Natural killer cell treated with Interleukin-12 subunit alpha and Interleukin-12 subunit beta and Interleukin-15 and Interleukin-18, amount 100 ng/mL, for 72 hours (primary cell): ENCODE results near the gene TNFSF13. TPM values are rescaled to one million over a fixed set of nuclear protein-coding genes. Genes with fewer than 3 reads are reported as not detected.

Experiments used
- ATAC-seq, 2 donors: fragments of 150-1000 bp; cut with Tn5 transposase in 1 of 2; sonication (Bioruptor Pico), chemical (Tn5 transposase) in 1 of 2; 2 replicates each; pipeline ENCODE4 v1.10.0; 2021
- DNase-seq: peaks from one replicate; pipeline ENCODE4 v3.0.0; 2022; ENCODE audit warnings: low spot score
- H3K27ac Mint-ChIP-seq, 2 donors: 1 replicate in 1 of 2; 2 replicates in 1 of 2; pipeline ENCODE4 v1.8.0; 2022; ENCODE audit warnings: mixed read lengths in 2 of 2, mild to moderate bottlenecking in 1 of 2, moderate library complexity in 1 of 2
- H3K27me3 Mint-ChIP-seq, 2 donors: 1 replicate in 1 of 2; 2 replicates in 1 of 2; pipeline ENCODE4 v1.8.0; 2022; ENCODE audit warnings: mixed read lengths in 2 of 2
- H3K36me3 Mint-ChIP-seq: one replicate; pipeline ENCODE4 v1.8.0; 2022; ENCODE audit warnings: mixed read lengths
- H3K4me1 Mint-ChIP-seq, 2 donors: 1 replicate in 1 of 2; 2 replicates in 1 of 2; pipeline ENCODE4 v1.8.0; 2022; ENCODE audit warnings: low read depth in 2 of 2, mixed read lengths in 2 of 2, mild to moderate bottlenecking in 1 of 2
- H3K4me3 Mint-ChIP-seq: one replicate; pipeline ENCODE4 v1.8.0; 2022; ENCODE audit warnings: mixed read lengths
- H3K9me3 Mint-ChIP-seq: 2 replicates; pipeline ENCODE4 v1.8.0; 2022; ENCODE audit warnings: mixed read lengths
- total RNA-seq, 2 donors: library from RNA; stranded (reverse); gene quantifications; one replicate each; pipeline ENCODE4 v1.2.3, GENCODE V29; 2022

Gene TNFSF13
- total RNA-seq, 2 donors from 2014 or later = 3.1 to 6.8 TPM

DNA sequence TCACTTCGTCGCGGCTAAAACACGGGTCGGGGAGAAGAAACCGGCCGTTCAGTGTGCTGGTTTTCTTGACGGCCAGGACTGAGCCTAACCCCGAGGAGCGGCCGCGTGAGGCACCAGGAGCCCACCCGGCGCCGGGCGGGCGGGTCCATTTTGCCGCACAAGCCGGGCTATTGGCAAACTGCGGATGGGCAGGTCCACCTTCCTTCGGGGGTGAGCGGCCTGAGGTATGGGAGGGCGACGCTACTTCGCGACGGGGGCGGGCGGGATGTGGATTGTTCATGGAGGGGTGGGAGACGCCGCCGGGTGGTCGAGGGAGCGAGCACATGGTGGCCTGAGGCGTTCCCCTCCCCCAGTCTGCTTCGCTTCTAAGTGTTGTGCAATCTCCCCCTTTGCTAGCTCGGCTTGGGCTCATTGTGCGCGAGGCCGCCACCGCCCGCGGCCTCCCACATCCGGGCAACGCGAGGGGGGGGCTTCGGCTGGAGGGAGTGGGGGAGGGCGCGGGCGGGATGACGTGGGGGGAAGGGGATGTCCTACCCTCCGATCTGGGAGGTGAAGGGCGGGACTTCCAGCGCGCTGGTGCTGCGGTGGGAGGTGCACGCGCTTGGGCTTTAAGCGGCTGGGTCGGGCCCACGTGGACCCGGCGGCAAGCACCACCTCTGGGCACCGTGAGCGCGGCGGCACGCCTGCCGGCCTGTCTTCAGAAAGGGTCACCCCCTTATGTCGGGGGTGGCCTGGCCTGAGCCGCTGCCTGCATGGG lies 15.0 kb downstream of the TNFSF13 start:
- Mint-ChIP-seq H3K36me3 (peaks cover 43% of the 10 kb centered on the region), H3K9me3 (no peaks in the 10 kb centered on the region), H3K4me1 (peaks cover 69% of the 10 kb centered on the region in 2 donors), H3K27me3 (no peaks in the 10 kb centered on the region), H3K27ac (peak overlapping the region; percentile 96 to 99), H3K4me3 (peak overlapping the region; percentile 90)
- DNase-seq (peak; percentile 94), ATAC-seq (peak; percentile 68 to 72)

DNA sequence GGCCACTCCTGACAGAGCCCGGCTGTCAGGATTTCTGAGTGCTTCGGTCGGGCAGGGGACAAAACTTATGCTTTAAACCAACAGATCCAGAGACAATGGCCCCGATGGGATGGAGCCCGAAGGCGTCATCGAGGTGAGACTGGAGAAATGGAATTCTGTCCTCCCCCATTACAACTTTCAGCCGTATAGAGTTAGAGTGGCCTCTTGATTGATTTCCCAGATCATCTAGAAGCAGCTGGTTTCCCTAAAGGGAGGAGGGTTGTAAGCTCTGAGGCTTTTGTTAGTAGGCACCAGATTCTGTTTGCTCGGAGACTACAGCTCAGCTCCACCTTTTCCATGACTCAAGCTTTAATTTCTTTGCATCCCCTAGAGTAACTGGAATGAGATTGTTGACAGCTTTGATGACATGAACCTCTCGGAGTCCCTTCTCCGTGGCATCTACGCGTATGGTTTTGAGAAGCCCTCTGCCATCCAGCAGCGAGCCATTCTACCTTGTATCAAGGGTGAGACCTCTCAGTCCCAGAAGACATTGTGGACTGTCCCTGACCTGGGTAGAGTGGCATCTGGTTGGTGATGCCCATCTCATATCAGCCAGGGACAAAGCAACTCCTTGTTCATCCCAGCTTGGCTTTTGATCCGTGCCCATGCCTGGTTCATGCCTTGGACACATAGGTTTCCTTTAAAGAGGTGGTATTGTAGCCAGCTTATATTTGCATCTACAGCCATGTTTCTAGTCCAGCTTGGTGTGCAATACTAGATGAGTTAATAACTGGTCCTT lies 15.8 kb downstream of the TNFSF13 start:
- H3K4me3 Mint-ChIP-seq = peak overlapping the region; percentile 90
- no peak for DNase-seq
- H3K9me3 Mint-ChIP-seq = no peaks in the 10 kb centered on the region
- peaks cover 47% of the 10 kb centered on the region for H3K36me3 Mint-ChIP-seq
- no peak for ATAC-seq
- H3K27ac Mint-ChIP-seq = peak overlapping the region; percentile 96 to 99
- no peaks in the 10 kb centered on the region for H3K27me3 Mint-ChIP-seq
- H3K4me1 Mint-ChIP-seq = peaks cover 75 to 78% of the 10 kb centered on the region in 2 donors

DNA sequence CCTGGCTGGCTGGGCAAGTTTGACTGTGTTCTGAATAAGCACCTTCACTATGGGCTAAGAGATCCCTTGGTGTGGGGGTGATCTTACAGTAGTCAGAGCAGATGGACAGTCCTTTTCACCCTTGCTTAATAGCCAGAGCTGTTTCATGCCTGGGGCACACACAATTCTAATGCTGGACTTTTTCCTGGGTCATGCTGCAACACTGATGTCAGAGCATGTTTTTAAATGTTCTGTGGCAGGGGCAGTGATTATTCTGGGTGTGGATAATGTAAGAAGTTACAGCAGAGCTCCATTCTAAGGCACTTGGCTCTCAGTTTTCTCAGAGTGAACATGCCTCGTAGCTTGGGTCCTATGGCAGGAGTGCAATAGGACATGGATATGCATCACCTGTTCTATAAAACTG lies 16.9 kb downstream of the TNFSF13 start:
- H3K36me3 Mint-ChIP-seq = peaks cover 55% of the 10 kb centered on the region
- ATAC-seq (no peak), DNase-seq (no peak)
- peak overlapping the region; percentile 96 to 99 for H3K27ac Mint-ChIP-seq
- H3K27me3 Mint-ChIP-seq = no peaks in the 10 kb centered on the region
- H3K4me3 Mint-ChIP-seq = peak overlapping the region; percentile 90
- no peaks in the 10 kb centered on the region for H3K9me3 Mint-ChIP-seq
- peaks cover 82 to 85% of the 10 kb centered on the region in 2 donors for H3K4me1 Mint-ChIP-seq

DNA sequence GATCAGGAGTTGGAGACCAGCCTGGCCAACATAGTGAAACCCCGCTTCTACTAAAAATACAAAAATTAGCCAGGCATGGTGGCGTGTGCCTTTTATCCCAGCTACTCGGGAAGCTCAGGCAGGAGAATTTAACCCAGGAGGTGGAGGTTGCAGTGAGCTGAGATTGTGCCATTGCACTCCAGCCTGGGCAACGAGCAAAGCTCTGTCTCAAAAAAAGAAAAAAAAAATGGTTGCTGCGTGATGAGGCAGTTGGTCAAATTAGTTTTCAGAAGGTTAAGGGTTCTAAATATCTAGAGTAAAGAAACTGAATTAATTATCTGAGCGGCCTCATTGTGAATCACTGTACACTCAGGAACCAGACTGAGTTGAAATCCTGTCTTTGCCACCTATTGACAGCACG lies 17.4 kb downstream of the TNFSF13 start:
- Mint-ChIP-seq H3K27ac (peak overlapping the region; percentile 96 to 99), H3K9me3 (no peaks in the 10 kb centered on the region), H3K4me3 (peak overlapping the region; percentile 90), H3K4me1 (peaks cover 84 to 85% of the 10 kb centered on the region in 2 donors), H3K36me3 (peaks cover 51% of the 10 kb centered on the region), H3K27me3 (no peaks in the 10 kb centered on the region)
- no peak for DNase-seq
- no peak for ATAC-seq

DNA sequence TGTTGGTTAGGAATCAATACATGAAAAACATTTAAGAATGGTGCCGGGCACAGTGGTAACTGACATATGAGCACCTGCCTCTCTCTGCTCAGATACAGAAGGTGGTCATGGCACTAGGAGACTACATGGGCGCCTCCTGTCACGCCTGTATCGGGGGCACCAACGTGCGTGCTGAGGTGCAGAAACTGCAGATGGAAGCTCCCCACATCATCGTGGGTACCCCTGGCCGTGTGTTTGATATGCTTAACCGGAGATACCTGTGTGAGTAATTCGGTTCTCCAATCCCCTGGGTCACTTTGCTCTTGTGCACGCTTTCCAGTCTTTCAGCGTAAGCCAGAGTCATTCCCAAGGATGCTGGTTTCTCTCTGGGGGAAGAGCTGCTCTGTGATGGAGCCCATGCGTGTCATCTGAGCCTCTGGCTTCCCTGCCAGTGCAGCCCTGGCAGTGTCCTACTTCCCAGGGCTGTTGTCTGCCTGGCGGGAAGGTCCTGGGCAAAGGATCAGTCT lies 17.9 kb downstream of the TNFSF13 start:
- H3K27me3 Mint-ChIP-seq = no peaks in the 10 kb centered on the region
- H3K27ac Mint-ChIP-seq = peak overlapping the region; percentile 96 to 99
- peaks cover 48% of the 10 kb centered on the region for H3K36me3 Mint-ChIP-seq
- ATAC-seq = no peak
- H3K4me3 Mint-ChIP-seq = peak overlapping the region; percentile 90
- DNase-seq = no peak
- peaks cover 82 to 85% of the 10 kb centered on the region in 2 donors for H3K4me1 Mint-ChIP-seq
- H3K9me3 Mint-ChIP-seq = no peaks in the 10 kb centered on the region

DNA sequence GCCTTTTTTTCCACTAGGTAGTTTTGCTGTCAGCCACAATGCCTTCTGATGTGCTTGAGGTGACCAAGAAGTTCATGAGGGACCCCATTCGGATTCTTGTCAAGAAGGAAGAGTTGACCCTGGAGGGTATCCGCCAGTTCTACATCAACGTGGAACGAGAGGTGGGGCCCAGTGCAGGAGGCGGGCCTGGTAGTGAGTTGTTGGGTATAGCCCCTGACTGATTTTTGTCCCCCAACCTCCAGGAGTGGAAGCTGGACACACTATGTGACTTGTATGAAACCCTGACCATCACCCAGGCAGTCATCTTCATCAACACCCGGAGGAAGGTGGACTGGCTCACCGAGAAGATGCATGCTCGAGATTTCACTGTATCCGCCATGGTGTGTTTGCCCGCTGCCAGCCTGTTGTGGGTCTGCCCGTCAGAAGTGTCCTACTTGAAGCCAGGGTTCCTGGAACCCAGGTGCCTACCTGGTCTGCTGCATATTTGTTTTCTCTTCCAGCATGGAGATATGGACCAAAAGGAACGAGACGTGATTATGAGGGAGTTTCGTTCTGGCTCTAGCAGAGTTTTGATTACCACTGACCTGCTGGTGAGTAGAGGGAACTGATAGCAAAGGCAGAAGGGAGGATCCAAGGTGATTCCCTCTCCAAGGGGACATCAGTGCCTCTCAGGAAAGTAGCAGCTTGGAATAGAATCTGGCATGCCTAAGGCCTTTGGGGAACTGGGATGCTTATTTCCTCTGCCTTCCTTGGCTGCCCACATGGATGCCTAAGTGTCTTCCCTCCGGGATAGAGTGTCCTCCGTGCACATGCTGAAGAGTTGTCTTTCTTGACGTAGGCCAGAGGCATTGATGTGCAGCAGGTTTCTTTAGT lies 19.0 kb downstream of the TNFSF13 start:
- Mint-ChIP-seq H3K27ac (peak overlapping the region; percentile 96 to 99), H3K4me1 (peaks cover 76 to 87% of the 10 kb centered on the region in 2 donors), H3K9me3 (no peaks in the 10 kb centered on the region), H3K27me3 (no peaks in the 10 kb centered on the region), H3K4me3 (peak overlapping the region; percentile 90), H3K36me3 (peaks cover 46% of the 10 kb centered on the region)
- no peak for ATAC-seq
- no peak for DNase-seq

DNA sequence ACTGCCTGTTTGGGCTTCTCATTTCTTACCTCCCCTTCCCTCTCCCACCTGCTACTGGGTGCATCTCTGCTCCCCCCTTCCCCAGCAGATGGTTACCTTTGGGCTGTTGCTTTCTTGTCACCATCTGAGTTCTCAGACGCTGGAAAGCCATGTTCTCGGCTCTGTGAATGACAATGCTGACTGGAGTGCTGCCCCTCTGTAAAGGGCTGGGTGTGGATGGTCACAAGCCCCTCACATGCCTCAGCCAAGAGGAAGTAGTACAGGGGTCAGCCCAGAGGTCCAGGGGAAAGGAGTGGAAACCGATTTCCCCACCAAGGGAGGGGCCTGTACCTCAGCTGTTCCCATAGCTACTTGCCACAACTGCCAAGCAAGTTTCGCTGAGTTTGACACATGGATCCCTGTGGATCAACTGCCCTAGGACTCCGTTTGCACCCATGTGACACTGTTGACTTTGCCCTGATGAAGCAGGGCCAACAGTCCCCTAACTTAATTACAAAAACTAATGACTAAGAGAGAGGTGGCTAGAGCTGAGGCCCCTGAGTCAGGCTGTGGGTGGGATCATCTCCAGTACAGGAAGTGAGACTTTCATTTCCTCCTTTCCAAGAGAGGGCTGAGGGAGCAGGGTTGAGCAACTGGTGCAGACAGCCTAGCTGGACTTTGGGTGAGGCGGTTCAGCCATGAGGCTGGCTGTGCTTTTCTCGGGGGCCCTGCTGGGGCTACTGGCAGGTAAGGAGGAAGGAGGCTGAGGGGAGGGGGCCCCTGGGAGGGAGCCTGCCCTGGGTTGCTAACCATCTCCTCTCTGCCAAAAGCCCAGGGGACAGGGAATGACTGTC lies 20.7 kb downstream of the TNFSF13 start, which contains the start of gene CD68:
Gene CD68, plus strand, starts transcription at position 638 of the 833 bp plus-strand sequence. Its CDS starts 40 bp downstream, at position 678.
- DNase-seq (peak; percentile 88), ATAC-seq (peak; percentile 81 to 82)
- Mint-ChIP-seq H3K4me3 (peak within 1 kb of the TSS; percentile 79), H3K27me3 (no peaks in the 10 kb centered on the region), H3K9me3 (no peaks in the 10 kb centered on the region), H3K27ac (peak within 1 kb of the TSS; percentile 96 to 99), H3K4me1 (peaks cover 72 to 87% of the 10 kb centered on the region in 2 donors), H3K36me3 (peaks cover 42% of the 10 kb centered on the region)

DNA sequence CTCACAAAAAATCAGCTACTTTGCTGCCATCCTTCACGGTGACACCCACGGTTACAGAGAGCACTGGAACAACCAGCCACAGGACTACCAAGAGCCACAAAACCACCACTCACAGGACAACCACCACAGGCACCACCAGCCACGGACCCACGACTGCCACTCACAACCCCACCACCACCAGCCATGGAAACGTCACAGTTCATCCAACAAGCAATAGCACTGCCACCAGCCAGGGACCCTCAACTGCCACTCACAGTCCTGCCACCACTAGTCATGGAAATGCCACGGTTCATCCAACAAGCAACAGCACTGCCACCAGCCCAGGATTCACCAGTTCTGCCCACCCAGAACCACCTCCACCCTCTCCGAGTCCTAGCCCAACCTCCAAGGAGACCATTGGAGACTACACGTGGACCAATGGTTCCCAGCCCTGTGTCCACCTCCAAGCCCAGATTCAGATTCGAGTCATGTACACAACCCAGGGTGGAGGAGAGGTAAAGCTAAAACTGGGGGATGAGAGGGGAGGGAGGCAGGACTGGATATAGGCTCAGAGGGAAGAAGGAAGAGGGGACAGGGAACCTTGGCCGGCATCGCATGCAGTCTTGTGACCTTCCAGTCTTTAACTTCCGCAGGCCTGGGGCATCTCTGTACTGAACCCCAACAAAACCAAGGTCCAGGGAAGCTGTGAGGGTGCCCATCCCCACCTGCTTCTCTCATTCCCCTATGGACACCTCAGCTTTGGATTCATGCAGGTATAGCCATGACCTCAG lies 21.5 kb downstream of the TNFSF13 start:
- H3K9me3 Mint-ChIP-seq = no peaks in the 10 kb centered on the region
- H3K4me1 Mint-ChIP-seq = peaks cover 72 to 85% of the 10 kb centered on the region in 2 donors
- peak overlapping the region; percentile 96 to 99 for H3K27ac Mint-ChIP-seq
- no peaks in the 10 kb centered on the region for H3K27me3 Mint-ChIP-seq
- H3K4me3 Mint-ChIP-seq = peak overlapping the region; percentile 79
- H3K36me3 Mint-ChIP-seq = peaks cover 34% of the 10 kb centered on the region
- DNase-seq (no peak), ATAC-seq (no peak)

DNA sequence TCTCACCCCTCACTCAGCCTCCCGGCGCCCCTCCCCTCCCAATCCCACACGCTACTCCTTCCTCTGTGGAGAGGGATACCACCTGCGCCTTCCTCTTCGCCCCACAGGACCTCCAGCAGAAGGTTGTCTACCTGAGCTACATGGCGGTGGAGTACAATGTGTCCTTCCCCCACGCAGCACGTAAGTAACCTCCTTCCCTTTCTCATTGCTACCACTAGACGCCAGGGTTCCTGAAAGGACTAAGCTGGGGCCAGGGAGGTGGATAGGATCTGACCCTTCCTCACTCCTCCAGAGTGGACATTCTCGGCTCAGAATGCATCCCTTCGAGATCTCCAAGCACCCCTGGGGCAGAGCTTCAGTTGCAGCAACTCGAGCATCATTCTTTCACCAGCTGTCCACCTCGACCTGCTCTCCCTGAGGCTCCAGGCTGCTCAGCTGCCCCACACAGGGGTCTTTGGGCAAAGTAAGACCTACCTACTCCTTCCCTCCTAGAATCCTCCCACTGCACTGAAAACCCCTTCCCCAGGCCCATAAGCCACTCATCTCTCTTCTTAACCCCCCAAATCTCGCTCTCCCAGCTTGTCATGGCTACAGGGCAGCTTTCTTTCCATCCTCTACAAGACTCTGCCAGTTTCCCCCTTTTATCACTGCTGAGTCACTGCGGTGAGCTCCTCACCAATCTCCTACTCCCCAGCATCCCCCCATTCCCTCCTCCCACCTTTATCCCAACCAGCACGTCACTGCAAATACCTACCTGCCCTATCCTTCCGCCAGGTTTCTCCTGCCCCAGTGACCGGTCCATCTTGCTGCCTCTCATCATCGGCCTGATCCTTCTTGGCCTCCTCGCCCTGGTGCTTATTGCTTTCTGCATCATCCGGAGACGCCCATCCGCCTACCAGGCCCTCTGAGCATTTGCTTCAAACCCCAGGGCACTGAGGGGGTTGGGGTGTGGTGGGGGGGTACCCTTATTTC lies 22.3 kb downstream of the TNFSF13 start:
- H3K27ac Mint-ChIP-seq = peak overlapping the region; percentile 96 to 99
- peak overlapping the region; percentile 79 for H3K4me3 Mint-ChIP-seq
- peaks cover 69 to 84% of the 10 kb centered on the region in 2 donors for H3K4me1 Mint-ChIP-seq
- no peak for DNase-seq
- H3K27me3 Mint-ChIP-seq = no peaks in the 10 kb centered on the region
- no peak for ATAC-seq
- peaks cover 25% of the 10 kb centered on the region for H3K36me3 Mint-ChIP-seq
- no peaks in the 10 kb centered on the region for H3K9me3 Mint-ChIP-seq

DNA sequence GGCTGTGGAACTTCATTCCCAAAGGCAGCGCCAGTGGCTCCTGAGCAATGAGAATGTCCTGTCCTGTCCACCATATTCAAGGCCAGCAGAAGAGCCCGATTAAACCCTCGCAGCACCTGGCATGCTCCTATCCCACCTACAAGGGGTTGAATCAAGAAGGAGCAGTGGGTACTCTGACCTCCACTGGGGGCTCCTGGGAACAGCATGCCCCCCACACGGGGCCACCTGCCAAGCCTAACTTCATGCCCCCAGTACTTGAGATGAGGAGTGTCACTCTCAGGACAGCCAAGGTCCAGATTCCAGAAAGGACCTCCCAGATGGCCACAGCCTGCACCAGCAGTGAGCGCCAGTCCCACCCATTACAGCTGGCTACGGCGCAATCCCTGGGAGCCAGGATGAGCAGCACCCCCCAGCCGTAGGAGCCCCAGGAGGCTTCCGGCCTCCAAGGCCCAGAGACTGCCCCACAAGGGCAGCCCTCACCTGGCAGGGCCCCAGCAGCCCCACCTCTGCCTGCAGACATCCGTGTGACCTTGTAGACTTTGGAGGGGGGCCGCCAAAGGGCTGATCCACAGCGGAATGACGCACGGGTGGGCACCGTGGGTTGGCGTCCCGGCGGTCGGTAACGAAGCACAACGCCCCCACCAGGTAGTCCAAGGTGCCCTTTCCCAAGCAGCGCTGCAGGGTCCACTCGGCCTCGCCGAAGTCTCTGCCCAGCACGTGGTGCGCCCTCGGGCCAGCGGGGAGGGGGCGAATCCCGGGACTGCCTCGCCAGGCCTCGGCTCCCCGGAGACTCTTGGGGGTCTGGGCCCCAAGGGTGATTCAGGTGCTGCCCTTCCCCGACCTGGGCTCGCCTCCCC lies 24.1 kb downstream of the TNFSF13 start:
- H3K27ac Mint-ChIP-seq = peak overlapping the region; percentile 96 to 99
- no peaks in the 10 kb centered on the region for H3K9me3 Mint-ChIP-seq
- H3K4me1 Mint-ChIP-seq = peaks cover 51 to 69% of the 10 kb centered on the region in 2 donors
- no peak for ATAC-seq
- peak overlapping the region; percentile 68 for H3K4me3 Mint-ChIP-seq
- H3K27me3 Mint-ChIP-seq = no peaks in the 10 kb centered on the region
- DNase-seq = no peak
- H3K36me3 Mint-ChIP-seq = peaks cover 17% of the 10 kb centered on the region
